Esophagus squamous epithelium (tissue), 4 donors: ENCODE measurements around the gene NELL1.

Source experiments
- POLR2A ChIP-seq, 4 donors: fragments of 450-650 bp; IDR thresholded peaks; one replicate each; pipeline ENCODE4 v1.6.1; 2017; ENCODE audit warnings: antibody characterized with exemption in 4 of 4, mild to moderate bottlenecking in 4 of 4, moderate library complexity in 3 of 4
- TF ChIP-seq, protein P1 (sequence below), 6 experiments: fragments of 450-650 bp in 4 of 6; fragments of 200-600 bp in 2 of 6; sonication (generic) in 2 of 6; IDR thresholded peaks; one replicate each; pipeline ENCODE4 v1.5.1; 2016 to 2019; ENCODE audit warnings: antibody characterized with exemption in 6 of 6, mild to moderate bottlenecking in 4 of 6, moderate library complexity in 4 of 6

GRCh38 chr11:21541187-21541751 lies 871.9 kb downstream of the NELL1 start:
- TF ChIP-seq, protein P1, sequence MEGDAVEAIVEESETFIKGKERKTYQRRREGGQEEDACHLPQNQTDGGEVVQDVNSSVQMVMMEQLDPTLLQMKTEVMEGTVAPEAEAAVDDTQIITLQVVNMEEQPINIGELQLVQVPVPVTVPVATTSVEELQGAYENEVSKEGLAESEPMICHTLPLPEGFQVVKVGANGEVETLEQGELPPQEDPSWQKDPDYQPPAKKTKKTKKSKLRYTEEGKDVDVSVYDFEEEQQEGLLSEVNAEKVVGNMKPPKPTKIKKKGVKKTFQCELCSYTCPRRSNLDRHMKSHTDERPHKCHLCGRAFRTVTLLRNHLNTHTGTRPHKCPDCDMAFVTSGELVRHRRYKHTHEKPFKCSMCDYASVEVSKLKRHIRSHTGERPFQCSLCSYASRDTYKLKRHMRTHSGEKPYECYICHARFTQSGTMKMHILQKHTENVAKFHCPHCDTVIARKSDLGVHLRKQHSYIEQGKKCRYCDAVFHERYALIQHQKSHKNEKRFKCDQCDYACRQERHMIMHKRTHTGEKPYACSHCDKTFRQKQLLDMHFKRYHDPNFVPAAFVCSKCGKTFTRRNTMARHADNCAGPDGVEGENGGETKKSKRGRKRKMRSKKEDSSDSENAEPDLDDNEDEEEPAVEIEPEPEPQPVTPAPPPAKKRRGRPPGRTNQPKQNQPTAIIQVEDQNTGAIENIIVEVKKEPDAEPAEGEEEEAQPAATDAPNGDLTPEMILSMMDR (IDR thresholded peaks at IDR 0.05): no peak
- no peak for TF ChIP-seq POLR2A (IDR thresholded peaks at IDR 0.05)
